ENCODE data around the gene LRCH3. TPM values are rescaled to one million over a fixed set of nuclear protein-coding genes. Genes with fewer than 3 reads are reported as not detected.

The LRCH3 gene
- total RNA-seq, 1 experiment from 2014 or later: 18.5 TPM

- DNase-seq (ENCODE audit: low read depth): peak; percentile 86
- in situ Hi-C loops (cut with HindIII; ENCODE audit: low pct_unique_long_range_greater_than_20kb, low sequenced_read_pairs): no loop called here
These were observed 29.7 kb downstream of the LRCH3 start for GRCh38 chr3:197820550-197821335.

- no peak for DNase-seq (ENCODE audit: low read depth)
- in situ Hi-C loops (cut with HindIII; ENCODE audit: low pct_unique_long_range_greater_than_20kb, low sequenced_read_pairs): no loop called here
These were observed 38.5 kb downstream of the LRCH3 start for GRCh38 chr3:197829397-197830045.

GRCh38 chr3:197830308-197830966 is 39.4 kb downstream of the LRCH3 start:
- in situ Hi-C loops (cut with HindIII; ENCODE audit: low pct_unique_long_range_greater_than_20kb, low sequenced_read_pairs): no loop called here
- DNase-seq (ENCODE audit: low read depth): no peak

GRCh38 chr3:197830967-197831313 is 39.9 kb downstream of the LRCH3 start:
- no peak for DNase-seq (ENCODE audit: low read depth)
- in situ Hi-C loops (cut with HindIII; ENCODE audit: low pct_unique_long_range_greater_than_20kb, low sequenced_read_pairs): no loop called here

GRCh38 chr3:197833930-197834715 is 43.1 kb downstream of the LRCH3 start:
- in situ Hi-C loops (cut with HindIII; ENCODE audit: low pct_unique_long_range_greater_than_20kb, low sequenced_read_pairs): no loop called here
- no peak for DNase-seq (ENCODE audit: low read depth)

- in situ Hi-C loops (cut with HindIII; ENCODE audit: low pct_unique_long_range_greater_than_20kb, low sequenced_read_pairs): no loop called here
- DNase-seq (ENCODE audit: low read depth): no peak
These were observed 44.5 kb downstream of the LRCH3 start for GRCh38 chr3:197835509-197835908.

GRCh38 chr3:197836244-197836643 is 45.2 kb downstream of the LRCH3 start:
- no peak for DNase-seq (ENCODE audit: low read depth)
- in situ Hi-C loops (cut with HindIII; ENCODE audit: low pct_unique_long_range_greater_than_20kb, low sequenced_read_pairs): no loop called here

- DNase-seq (ENCODE audit: low read depth): no peak
- in situ Hi-C loops (cut with HindIII; ENCODE audit: low pct_unique_long_range_greater_than_20kb, low sequenced_read_pairs): no loop called here
These were observed 46.2 kb downstream of the LRCH3 start for GRCh38 chr3:197837282-197837681.

GRCh38 chr3:197841789-197842188 is 50.7 kb downstream of the LRCH3 start:
- in situ Hi-C loops (cut with HindIII; ENCODE audit: low pct_unique_long_range_greater_than_20kb, low sequenced_read_pairs): no loop called here
- no peak for DNase-seq (ENCODE audit: low read depth)

GRCh38 chr3:197846491-197846890 is 55.4 kb downstream of the LRCH3 start:
- in situ Hi-C loops (cut with HindIII; ENCODE audit: low pct_unique_long_range_greater_than_20kb, low sequenced_read_pairs): no loop called here
- no peak for DNase-seq (ENCODE audit: low read depth)

- no peak for DNase-seq (ENCODE audit: low read depth)
- in situ Hi-C loops (cut with HindIII; ENCODE audit: low pct_unique_long_range_greater_than_20kb, low sequenced_read_pairs): no loop called here
These were observed 56.9 kb downstream of the LRCH3 start for GRCh38 chr3:197847866-197848401.

- in situ Hi-C loops (cut with HindIII; ENCODE audit: low pct_unique_long_range_greater_than_20kb, low sequenced_read_pairs): no loop called here
- peak; percentile 59 for DNase-seq (ENCODE audit: low read depth)
These were observed 63.7 kb downstream of the LRCH3 start for GRCh38 chr3:197854596-197855343.

GRCh38 chr3:197855571-197855970 is 64.5 kb downstream of the LRCH3 start:
- in situ Hi-C loops (cut with HindIII; ENCODE audit: low pct_unique_long_range_greater_than_20kb, low sequenced_read_pairs): no loop called here
- no peak for DNase-seq (ENCODE audit: low read depth)

GRCh38 chr3:197856199-197856816 is 65.3 kb downstream of the LRCH3 start:
- no peak for DNase-seq (ENCODE audit: low read depth)
- in situ Hi-C loops (cut with HindIII; ENCODE audit: low pct_unique_long_range_greater_than_20kb, low sequenced_read_pairs): no loop called here

GRCh38 chr3:197858133-197858532 is 67.1 kb downstream of the LRCH3 start:
- DNase-seq (ENCODE audit: low read depth): no peak
- in situ Hi-C loops (cut with HindIII; ENCODE audit: low pct_unique_long_range_greater_than_20kb, low sequenced_read_pairs): no loop called here

GRCh38 chr3:197858598-197858997 is 67.5 kb downstream of the LRCH3 start:
- no peak for DNase-seq (ENCODE audit: low read depth)
- in situ Hi-C loops (cut with HindIII; ENCODE audit: low pct_unique_long_range_greater_than_20kb, low sequenced_read_pairs): no loop called here

- in situ Hi-C loops (cut with HindIII; ENCODE audit: low pct_unique_long_range_greater_than_20kb, low sequenced_read_pairs): no loop called here
- no peak for DNase-seq (ENCODE audit: low read depth)
These were observed 75.0 kb downstream of the LRCH3 start for GRCh38 chr3:197866035-197866434.
